ENCODE results near the gene CLDN7. TPM values are rescaled to one million over a fixed set of nuclear protein-coding genes. Genes with fewer than 3 reads are reported as not detected.

The CLDN7 gene
- total and polyA plus RNA-seq, 4 experiments from 2014 or later, result 0.39 to 3.1 (median 1.0) TPM

- Histone ChIP-seq H3K36me3 (ENCODE audit: insufficient read depth, low read length) (no peaks in the 10 kb centered on the region), H3K4me3 (ENCODE audit: low read length in 2 of 2) (no peak overlapping the region), H3K27me3 (ENCODE audit: insufficient read depth, low read length) (no peaks in the 10 kb centered on the region), H3K4me1 (ENCODE audit: insufficient read depth, low read length) (peaks cover 26% of the 10 kb centered on the region), H3K9me3 (ENCODE audit: control insufficient read depth in 1 of 2, low read length in 2 of 2) (no peaks in the 10 kb centered on the region), H3K27ac (ENCODE audit: low read depth, low read length) (no peak overlapping the region)
- DNase-seq, result peak in 3 of 5 donors; percentile 13 to 50 (median 15)
- H3K9me3 Mint-ChIP-seq, result no peaks in the 10 kb centered on the region
- POLR2A ChIA-PET (ENCODE audit: partially characterized antibody), result interaction anchor here (0.6 to 2.1 kb wide), 2 partner anchors 21 to 321 kb away, joined by 4 to 6 read pairs; partner anchors contain the start of genes FXR2 and GPS2
- peaks cover 2 to 19% of the 10 kb centered on the region in 2 donors for H3K27me3 Mint-ChIP-seq
- intact Hi-C loops (cut with micrococcal nuclease), result loop anchor here (10.0 kb wide), 1 partner anchor 159 kb away; no protein-coding TSS in a partner anchor
- peak overlapping the region; percentile 21 to 76 (median 64) for H3K4me3 Mint-ChIP-seq
- H3K4me1 Mint-ChIP-seq, result peaks cover 7 to 31% (median 18%) of the 10 kb centered on the region in 4 donors
- H3K36me3 Mint-ChIP-seq, result no peaks in the 10 kb centered on the region
- H3K27ac Mint-ChIP-seq, result peak overlapping the region in 4 of 7 donors; percentile 24 to 77 (median 56)
- CTCF ChIA-PET (ENCODE audit: partially characterized antibody), result interaction anchor here (1.1 to 1.8 kb wide), 2 partner anchors 73 to 248 kb away, joined by 6 read pairs; no protein-coding TSS in a partner anchor
These were observed 31.7 kb upstream of the CLDN7 start for GRCh38 chr17:7293816-7294613.

- DNase-seq, result no peak
- H3K27me3 Mint-ChIP-seq, result peaks cover 2 to 19% of the 10 kb centered on the region in 2 donors
- no peaks in the 10 kb centered on the region for H3K27me3 ChIP-seq (ENCODE audit: insufficient read depth, low read length)
- H3K36me3 ChIP-seq (ENCODE audit: insufficient read depth, low read length), result no peaks in the 10 kb centered on the region
- POLR2A ChIA-PET (ENCODE audit: partially characterized antibody), result interaction anchor here (0.6 to 2.1 kb wide), 2 partner anchors 22 to 321 kb away, joined by 4 to 6 read pairs; partner anchors contain the start of genes FXR2 and GPS2
- CTCF ChIA-PET (ENCODE audit: partially characterized antibody), result interaction anchor here (1.1 to 1.8 kb wide), 2 partner anchors 72 to 247 kb away, joined by 6 read pairs; no protein-coding TSS in a partner anchor
- no peaks in the 10 kb centered on the region for H3K9me3 ChIP-seq (ENCODE audit: control insufficient read depth in 1 of 2, low read length in 2 of 2)
- no peak overlapping the region for H3K4me3 ChIP-seq (ENCODE audit: low read length in 2 of 2)
- intact Hi-C loops (cut with micrococcal nuclease), result loop anchor here (10.0 kb wide), 1 partner anchor 158 kb away; no protein-coding TSS in a partner anchor
- no peak overlapping the region for H3K27ac ChIP-seq (ENCODE audit: low read depth, low read length)
- peak overlapping the region in 5 of 8 donors; percentile 16 to 76 (median 64) for H3K4me3 Mint-ChIP-seq
- H3K4me1 Mint-ChIP-seq, result peaks cover 7 to 31% (median 18%) of the 10 kb centered on the region in 4 donors
- peaks cover 26% of the 10 kb centered on the region for H3K4me1 ChIP-seq (ENCODE audit: insufficient read depth, low read length)
- H3K9me3 Mint-ChIP-seq, result no peaks in the 10 kb centered on the region
- peak overlapping the region in 2 of 7 donors; percentile 13 to 41 for H3K27ac Mint-ChIP-seq
- H3K36me3 Mint-ChIP-seq, result no peaks in the 10 kb centered on the region
These were observed 30.9 kb upstream of the CLDN7 start for GRCh38 chr17:7293159-7293558.

DNA sequence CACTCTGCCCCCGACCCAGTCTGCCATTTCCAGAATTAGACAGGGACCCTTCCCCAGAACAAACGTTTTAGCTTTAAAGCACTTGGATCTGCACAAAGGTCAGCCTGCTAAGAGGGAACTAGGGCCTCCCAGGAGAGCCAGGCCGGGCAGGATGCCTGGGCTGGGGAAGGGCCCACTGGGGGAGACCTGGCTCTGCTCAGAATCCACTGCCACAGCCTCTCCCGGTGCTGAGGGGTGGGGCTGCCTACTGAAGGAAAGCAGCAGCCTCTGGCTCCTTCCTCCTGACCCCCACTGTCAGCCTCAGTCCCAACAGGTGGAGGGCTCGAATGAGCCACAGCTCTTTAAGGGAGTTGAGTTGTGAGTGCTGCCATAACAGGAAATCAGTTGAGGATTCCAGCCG lies 30.5 kb upstream of the CLDN7 start:
- Mint-ChIP-seq H3K4me1 (peaks cover 7 to 31% (median 18%) of the 10 kb centered on the region in 4 donors), H3K9me3 (no peaks in the 10 kb centered on the region), H3K27me3 (peaks cover 2 to 19% of the 10 kb centered on the region in 2 donors), H3K36me3 (no peaks in the 10 kb centered on the region), H3K4me3 (peak overlapping the region in 3 of 8 donors; percentile 59 to 76 (median 68)), H3K27ac (peak overlapping the region in 1 of 7 donors; percentile 13)
- no peak for DNase-seq
- CTCF ChIA-PET (ENCODE audit: partially characterized antibody), result interaction anchor here (1.1 to 1.8 kb wide), 2 partner anchors 71 to 247 kb away, joined by 6 read pairs; no protein-coding TSS in a partner anchor
- Histone ChIP-seq H3K4me3 (ENCODE audit: low read length in 2 of 2) (no peak overlapping the region), H3K27me3 (ENCODE audit: insufficient read depth, low read length) (no peaks in the 10 kb centered on the region), H3K36me3 (ENCODE audit: insufficient read depth, low read length) (no peaks in the 10 kb centered on the region), H3K9me3 (ENCODE audit: control insufficient read depth in 1 of 2, low read length in 2 of 2) (no peaks in the 10 kb centered on the region), H3K27ac (ENCODE audit: low read depth, low read length) (no peak overlapping the region), H3K4me1 (ENCODE audit: insufficient read depth, low read length) (peaks cover 26% of the 10 kb centered on the region)
- intact Hi-C loops (cut with micrococcal nuclease), result loop anchor here (10.0 kb wide), 1 partner anchor 158 kb away; no protein-coding TSS in a partner anchor
- POLR2A ChIA-PET (ENCODE audit: partially characterized antibody), result interaction anchor here (2.1 kb wide), 1 partner anchor 23 kb away, joined by 6 read pairs; the partner anchor contains the start of gene GPS2

GRCh38 chr17:7292194-7292593 lies 29.9 kb upstream of the CLDN7 start:
- Mint-ChIP-seq H3K4me1 (peaks cover 7 to 31% (median 18%) of the 10 kb centered on the region in 4 donors), H3K36me3 (no peaks in the 10 kb centered on the region), H3K27me3 (peaks cover 2 to 19% of the 10 kb centered on the region in 2 donors), H3K4me3 (no peak overlapping the region), H3K9me3 (no peaks in the 10 kb centered on the region), H3K27ac (no peak overlapping the region)
- DNase-seq, result no peak
- POLR2A ChIA-PET (ENCODE audit: partially characterized antibody), result interaction anchor here (2.1 kb wide), 1 partner anchor 23 kb away, joined by 6 read pairs; the partner anchor contains the start of gene GPS2
- Histone ChIP-seq H3K9me3 (ENCODE audit: control insufficient read depth in 1 of 2, low read length in 2 of 2) (no peaks in the 10 kb centered on the region), H3K4me1 (ENCODE audit: insufficient read depth, low read length) (peaks cover 26% of the 10 kb centered on the region), H3K4me3 (ENCODE audit: low read length in 2 of 2) (no peak overlapping the region), H3K27ac (ENCODE audit: low read depth, low read length) (no peak overlapping the region), H3K36me3 (ENCODE audit: insufficient read depth, low read length) (no peaks in the 10 kb centered on the region), H3K27me3 (ENCODE audit: insufficient read depth, low read length) (no peaks in the 10 kb centered on the region)
- CTCF ChIA-PET (ENCODE audit: partially characterized antibody), result interaction anchor here (1.2 to 1.8 kb wide), 3 partner anchors 10 to 246 kb away, joined by 3 to 6 read pairs (median 4); partner anchors contain the start of gene SLC2A4
- intact Hi-C loops (cut with micrococcal nuclease), result loop anchor here (10.0 kb wide), 1 partner anchor 157 kb away; no protein-coding TSS in a partner anchor

- Histone ChIP-seq H3K27ac (ENCODE audit: low read depth, low read length) (no peak overlapping the region), H3K36me3 (ENCODE audit: insufficient read depth, low read length) (no peaks in the 10 kb centered on the region), H3K4me1 (ENCODE audit: insufficient read depth, low read length) (peaks cover 15% of the 10 kb centered on the region), H3K4me3 (ENCODE audit: low read length in 2 of 2) (no peak overlapping the region), H3K9me3 (ENCODE audit: control insufficient read depth in 1 of 2, low read length in 2 of 2) (no peaks in the 10 kb centered on the region), H3K27me3 (ENCODE audit: insufficient read depth, low read length) (no peaks in the 10 kb centered on the region)
- POLR2A ChIA-PET (ENCODE audit: partially characterized antibody), result interaction anchor here (1.4 kb wide), 1 partner anchor 52 kb away, joined by 3 read pairs; the partner anchor contains the start of gene PHF23
- CTCF ChIA-PET (ENCODE audit: partially characterized antibody), result interaction anchor here (1.2 to 1.5 kb wide), 2 partner anchors 8 to 238 kb away, joined by 3 to 4 read pairs; partner anchors contain the start of gene SLC2A4
- Mint-ChIP-seq H3K9me3 (no peaks in the 10 kb centered on the region), H3K4me3 (no peak overlapping the region), H3K27ac (no peak overlapping the region), H3K27me3 (peaks cover 7 to 18% of the 10 kb centered on the region in 2 donors), H3K36me3 (no peaks in the 10 kb centered on the region), H3K4me1 (peaks cover 4 to 22% (median 10%) of the 10 kb centered on the region in 4 donors)
- DNase-seq, result no peak
- intact Hi-C loops (cut with micrococcal nuclease), result loop anchor here (10.0 kb wide), 1 partner anchor 156 kb away; no protein-coding TSS in a partner anchor
These were observed 28.4 kb upstream of the CLDN7 start for GRCh38 chr17:7290685-7291084.

GRCh38 chr17:7290166-7290565 lies 27.9 kb upstream of the CLDN7 start:
- H3K36me3 ChIP-seq (ENCODE audit: insufficient read depth, low read length), result no peaks in the 10 kb centered on the region
- H3K4me1 ChIP-seq (ENCODE audit: insufficient read depth, low read length), result peaks cover 10% of the 10 kb centered on the region
- Mint-ChIP-seq H3K36me3 (no peaks in the 10 kb centered on the region), H3K4me1 (peaks cover 2 to 17% (median 7%) of the 10 kb centered on the region in 4 donors), H3K4me3 (no peak overlapping the region), H3K9me3 (no peaks in the 10 kb centered on the region), H3K27me3 (peaks cover 5 to 16% of the 10 kb centered on the region in 2 donors), H3K27ac (no peak overlapping the region)
- intact Hi-C loops (cut with micrococcal nuclease), result loop anchor here (10.0 kb wide), 1 partner anchor 155 kb away; no protein-coding TSS in a partner anchor
- H3K9me3 ChIP-seq (ENCODE audit: control insufficient read depth in 1 of 2, low read length in 2 of 2), result no peaks in the 10 kb centered on the region
- ChIA-PET CTCF (ENCODE audit: partially characterized antibody) (no interaction called here), POLR2A (ENCODE audit: partially characterized antibody) (interaction anchor here (1.4 kb wide), 1 partner anchor 51 kb away, joined by 3 read pairs; the partner anchor contains the start of gene PHF23)
- no peaks in the 10 kb centered on the region for H3K27me3 ChIP-seq (ENCODE audit: insufficient read depth, low read length)
- no peak overlapping the region for H3K27ac ChIP-seq (ENCODE audit: low read depth, low read length)
- H3K4me3 ChIP-seq (ENCODE audit: low read length in 2 of 2), result no peak overlapping the region
- DNase-seq, result no peak
